Endothelial cell of hepatic sinusoid (primary cell): ENCODE measurements around the gene MYO1H.
"Not testable (repeated sequence)": the region's sequence is repeated elsewhere in the genome, so short reads cannot be mapped to it uniquely, and the experiment has no call there.

ENCODE experiments used
- in situ Hi-C: cut with HindIII; loops from 2 replicates; pipeline ENCODE4 v1.10.0; 2017; ENCODE audit warnings: low sequenced_read_pairs

Gene MYO1H

DNA sequence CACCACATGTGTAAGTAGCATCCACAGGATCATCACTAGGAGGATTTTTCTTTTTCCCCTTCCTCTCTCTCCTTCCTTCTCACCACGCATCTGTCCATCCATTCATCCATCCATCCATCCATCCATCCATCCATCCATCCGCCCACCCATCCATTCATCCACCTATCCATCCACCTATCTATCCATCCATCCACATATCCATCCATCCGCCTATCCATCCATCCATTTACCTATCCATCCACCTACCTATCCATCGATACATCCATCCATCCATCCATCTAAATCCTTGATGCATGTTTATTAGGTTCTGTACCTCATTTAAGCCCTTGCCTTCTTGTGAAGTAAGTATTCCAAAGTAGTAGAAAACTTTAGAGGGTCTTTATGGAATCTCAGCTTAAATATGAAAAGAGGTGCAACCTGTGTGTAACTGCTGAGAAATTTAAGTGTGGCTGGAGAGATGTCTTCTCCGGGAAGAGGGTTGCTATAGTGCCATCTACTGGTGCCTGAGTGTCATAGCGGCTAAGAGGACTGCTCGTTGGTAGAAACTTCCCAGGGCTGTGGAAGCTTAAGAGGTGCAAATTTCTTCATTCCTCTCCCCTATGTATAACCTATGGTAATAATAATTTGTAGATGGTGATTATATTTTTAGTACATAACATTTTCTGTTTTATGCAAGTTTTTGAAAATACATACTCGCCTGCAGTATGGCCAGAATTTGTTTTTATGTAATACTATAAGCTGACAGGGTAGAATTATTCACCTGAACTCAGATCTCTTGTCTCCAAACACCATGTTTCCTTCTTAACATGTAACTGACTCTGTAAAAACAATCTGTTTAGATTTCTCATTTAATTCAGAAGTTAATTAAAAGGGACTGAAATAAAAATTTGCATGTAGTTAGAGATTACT lies 46.0 kb downstream of the MYO1H start:
- in situ Hi-C loops: no loop called here

DNA sequence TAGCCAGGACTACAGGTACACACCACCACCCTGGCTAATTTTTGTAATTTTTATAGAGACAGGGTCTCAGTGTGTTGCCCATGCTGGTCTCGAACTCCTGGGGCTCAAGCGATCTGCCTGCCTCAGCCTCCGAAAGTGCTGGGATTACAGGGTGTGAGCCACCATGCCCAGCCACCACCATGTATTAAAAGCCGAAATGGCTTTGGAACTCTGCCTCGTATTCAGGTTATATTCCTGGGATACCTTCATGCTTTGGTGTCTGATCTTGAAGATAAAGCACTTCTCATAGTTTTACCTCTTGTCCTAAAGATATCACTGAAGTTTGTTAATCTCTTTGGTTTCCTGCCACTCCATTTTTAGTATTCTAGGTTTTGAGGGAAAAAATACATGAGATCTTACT lies 47.2 kb downstream of the MYO1H start:
- in situ Hi-C loops: no loop called here

DNA sequence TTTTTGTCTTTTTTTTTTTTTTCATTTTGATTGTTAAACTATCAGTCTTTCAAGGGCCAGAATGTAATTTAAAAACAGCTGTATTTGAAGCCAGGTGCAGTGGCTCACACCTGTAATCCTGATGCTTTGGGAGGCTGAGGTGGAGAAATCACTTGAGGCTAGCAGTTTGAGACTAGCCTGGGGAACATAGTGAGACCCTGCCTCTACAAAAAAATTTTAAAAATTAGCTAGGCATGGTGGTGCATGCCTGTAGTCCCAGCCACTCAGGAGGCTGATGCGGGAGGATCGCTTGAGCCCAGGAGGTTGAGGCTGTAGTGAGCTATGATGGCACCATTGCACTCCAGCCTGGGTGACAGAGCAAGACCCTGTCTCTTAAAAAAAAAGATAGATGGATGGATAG lies 57.1 kb downstream of the MYO1H start:
- in situ Hi-C loops: not testable (repeated sequence)

- in situ Hi-C loops: not testable (repeated sequence)
Measured at GRCh38 chr12:109406147-109406546, 58.4 kb downstream of the MYO1H start.

DNA sequence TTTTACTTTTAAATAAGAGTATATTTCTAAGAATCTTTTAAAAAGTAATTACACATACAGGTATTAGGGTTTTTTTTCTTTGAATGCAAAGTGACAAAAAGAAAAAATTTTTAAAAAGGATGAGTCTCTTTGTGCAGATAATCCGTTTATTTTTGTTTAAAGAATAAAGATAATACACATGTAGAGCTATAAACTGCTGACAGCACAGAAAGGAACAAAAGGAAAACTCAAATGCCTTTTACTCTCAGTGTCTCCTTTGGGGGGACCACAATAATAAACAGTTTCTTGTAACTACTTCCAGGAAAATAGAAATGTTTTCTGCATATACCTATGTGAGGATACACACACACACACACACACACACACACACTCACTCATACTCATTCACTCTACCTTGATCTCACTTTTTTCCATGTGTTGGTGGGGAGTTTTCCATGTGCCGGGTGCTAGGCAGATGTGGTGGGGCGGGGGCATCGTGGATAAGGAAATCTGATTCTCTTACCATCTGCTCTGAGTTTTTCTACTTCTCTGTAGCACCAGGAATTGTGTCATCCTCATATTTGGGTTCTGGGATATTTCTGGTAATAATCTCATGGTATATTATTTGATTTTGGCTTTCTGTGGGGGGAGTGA lies 71.3 kb downstream of the MYO1H start:
- in situ Hi-C loops: no loop called here

- in situ Hi-C loops: no loop called here
Measured at GRCh38 chr12:109421355-109422087, 73.8 kb downstream of the MYO1H start.

DNA sequence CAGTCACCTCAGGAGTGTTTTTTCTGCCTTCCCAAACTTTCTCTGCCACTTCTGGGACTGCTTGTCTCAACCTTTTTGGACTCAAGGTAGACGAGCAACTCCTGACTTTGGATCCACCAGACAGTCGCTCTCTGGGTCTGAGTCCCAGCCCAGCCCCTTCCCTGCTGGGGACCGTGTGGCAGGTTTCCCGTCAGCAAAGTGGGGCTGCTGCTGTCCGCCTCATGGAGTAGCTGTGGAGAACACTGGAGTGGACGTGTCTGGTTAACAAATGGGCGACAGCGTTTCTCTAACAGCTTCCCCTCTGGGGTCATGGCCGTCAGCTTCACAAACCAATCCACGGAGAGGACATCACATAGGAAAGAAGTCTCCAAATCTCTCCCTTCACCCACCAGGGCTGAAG lies 74.6 kb downstream of the MYO1H start:
- in situ Hi-C loops: no loop called here

DNA sequence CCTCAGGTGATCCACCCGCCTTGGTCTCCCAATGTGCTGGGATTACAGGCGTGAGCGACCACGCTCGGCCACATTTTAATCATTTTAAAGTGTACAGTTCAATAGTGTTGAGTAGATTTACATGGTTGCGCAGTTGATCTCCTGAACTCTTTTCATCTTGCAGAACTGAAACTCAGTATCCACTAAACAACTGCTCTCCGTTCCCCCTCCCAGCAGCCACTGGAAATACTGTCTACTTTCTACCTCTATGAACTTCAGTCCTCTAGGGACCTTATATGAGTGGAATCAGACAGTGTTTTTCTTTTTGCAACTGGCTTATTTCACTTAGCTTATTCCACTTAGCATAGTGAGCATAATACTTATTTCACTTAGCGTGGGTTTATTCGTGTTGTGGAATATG lies 75.7 kb downstream of the MYO1H start:
- in situ Hi-C loops: no loop called here

DNA sequence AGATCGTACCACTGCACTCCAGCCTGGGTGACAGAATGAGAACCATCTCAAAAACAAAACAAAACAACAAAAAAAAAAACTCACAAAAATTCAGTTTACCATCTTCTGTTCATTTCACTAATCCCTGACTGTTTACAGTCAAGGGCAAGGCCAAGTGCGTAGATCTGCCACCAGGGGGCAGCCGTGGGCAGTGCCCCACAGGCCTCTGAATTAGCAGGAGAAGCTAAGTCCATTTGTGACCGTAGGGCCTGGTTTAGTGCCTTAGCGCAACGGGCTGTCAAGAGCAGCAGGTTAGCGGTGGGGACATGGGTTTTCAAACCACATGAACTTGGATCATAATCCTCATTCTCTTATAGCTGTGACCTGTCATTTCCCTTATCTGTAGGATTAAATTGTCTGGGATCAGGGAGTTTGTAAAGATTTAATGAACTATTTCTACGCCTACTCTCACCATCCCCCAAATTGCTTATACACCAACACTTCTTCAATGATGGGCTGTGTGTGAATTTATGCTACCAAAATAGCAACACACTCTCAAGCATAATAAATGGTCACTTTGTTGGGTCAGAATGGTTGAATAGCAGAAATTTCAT lies 80.4 kb downstream of the MYO1H start:
- in situ Hi-C loops: no loop called here

- in situ Hi-C loops: not testable (repeated sequence)
Measured at GRCh38 chr12:109428804-109429203, 81.1 kb downstream of the MYO1H start.

GRCh38 chr12:109430244-109430643 lies 82.5 kb downstream of the MYO1H start:
- in situ Hi-C loops: no loop called here

GRCh38 chr12:109432431-109432830 lies 84.7 kb downstream of the MYO1H start:
- in situ Hi-C loops: no loop called here

DNA sequence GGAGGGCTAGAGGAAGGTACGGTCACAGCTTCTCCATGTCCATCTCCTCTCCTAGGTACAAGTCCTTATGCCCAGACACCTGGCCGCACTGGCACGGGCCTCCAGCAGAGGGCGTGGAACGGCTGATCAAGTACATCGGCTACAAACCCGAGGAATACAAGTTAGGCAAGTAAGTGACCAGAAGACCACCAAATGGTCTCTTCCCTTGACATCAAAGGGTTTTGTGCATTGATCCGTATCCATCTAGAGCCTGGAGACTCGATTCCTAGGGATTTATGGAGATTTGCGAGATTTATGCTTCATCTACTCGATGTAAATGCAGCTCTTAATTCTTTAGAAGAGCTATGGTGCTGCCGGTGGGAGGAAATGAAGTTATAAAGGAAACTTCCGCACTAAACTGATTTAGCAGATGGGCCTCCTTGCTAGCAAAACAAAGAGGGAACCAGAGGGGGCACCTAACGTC lies 85.2 kb downstream of the MYO1H start:
- in situ Hi-C loops: no loop called here

DNA sequence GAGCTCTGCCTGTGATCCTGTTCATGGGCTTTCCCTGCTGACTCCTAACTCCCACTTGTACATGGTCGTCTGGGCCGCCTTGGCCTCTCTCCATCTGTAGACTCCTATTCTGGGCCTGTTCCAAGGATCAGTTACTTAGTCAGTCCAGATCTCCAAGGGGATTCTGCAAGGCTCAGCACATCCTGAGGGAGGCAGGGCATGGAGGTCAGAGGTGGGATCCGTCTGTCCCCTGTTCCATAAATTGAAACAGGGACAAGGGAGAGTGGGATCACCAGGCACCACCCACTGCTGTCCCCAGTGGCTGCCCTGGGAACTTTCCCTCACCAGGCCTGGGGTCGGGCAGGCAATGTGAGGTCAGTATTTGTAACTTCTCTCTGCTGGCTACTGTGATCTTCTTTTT lies 85.9 kb downstream of the MYO1H start:
- in situ Hi-C loops: no loop called here

- in situ Hi-C loops: no loop called here
Measured at GRCh38 chr12:109434582-109434981, 86.9 kb downstream of the MYO1H start.

- in situ Hi-C loops: no loop called here
Measured at GRCh38 chr12:109435428-109436187, 87.9 kb downstream of the MYO1H start.

GRCh38 chr12:109436188-109436560 lies 88.5 kb downstream of the MYO1H start:
- in situ Hi-C loops: no loop called here

- in situ Hi-C loops: no loop called here
Measured at GRCh38 chr12:109439181-109439580, 91.5 kb downstream of the MYO1H start.

GRCh38 chr12:109439951-109440350 lies 92.3 kb downstream of the MYO1H start:
- in situ Hi-C loops: not testable (repeated sequence)

DNA sequence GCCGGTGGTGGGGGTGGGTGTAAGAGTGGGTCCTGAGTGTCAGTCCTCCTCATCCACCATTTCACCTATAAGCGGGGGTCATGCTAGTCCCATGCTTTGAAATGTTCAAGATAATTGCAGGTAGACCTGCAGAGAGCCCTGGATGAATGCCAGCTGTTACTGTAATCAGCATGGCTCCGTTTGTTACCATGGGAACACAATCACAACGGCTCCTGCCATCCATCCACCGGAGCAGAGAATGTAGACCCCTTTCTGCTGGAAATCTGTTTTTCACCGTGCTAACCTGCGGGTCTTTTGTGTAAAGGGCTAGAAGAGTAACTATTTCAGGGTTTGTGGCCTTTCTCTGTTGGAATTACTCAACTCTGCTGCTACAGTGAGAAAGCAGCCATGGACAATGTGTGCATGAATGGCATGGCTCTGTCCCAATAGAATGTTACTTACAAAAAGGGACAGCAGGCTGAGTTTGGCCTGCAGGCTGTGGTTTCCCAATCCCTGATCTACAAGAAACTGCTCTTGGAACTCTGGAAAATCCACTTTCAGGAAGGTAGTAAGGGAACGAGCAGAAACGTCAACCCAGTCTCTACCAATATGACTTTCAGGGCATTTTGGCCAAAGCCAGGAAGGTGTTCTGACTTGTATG lies 93.3 kb downstream of the MYO1H start:
- in situ Hi-C loops: no loop called here
